Hippocampal formation (tissue), 2 donors: Measurements from ENCODE around the gene MLLT10.
"Not testable (repeated sequence)": the region's sequence is repeated elsewhere in the genome, so short reads cannot be mapped to it uniquely, and the experiment has no call there.

Experiments
- DNase-seq, 2 donors: peaks; one replicate each; lab custom pipeline; 2025; lab: John Stamatoyannopoulos, UW

Gene MLLT10

GRCh38 chr10:21581421-21581834 is 47.4 kb downstream of the MLLT10 start:
- not testable (repeated sequence) for DNase-seq

DNA sequence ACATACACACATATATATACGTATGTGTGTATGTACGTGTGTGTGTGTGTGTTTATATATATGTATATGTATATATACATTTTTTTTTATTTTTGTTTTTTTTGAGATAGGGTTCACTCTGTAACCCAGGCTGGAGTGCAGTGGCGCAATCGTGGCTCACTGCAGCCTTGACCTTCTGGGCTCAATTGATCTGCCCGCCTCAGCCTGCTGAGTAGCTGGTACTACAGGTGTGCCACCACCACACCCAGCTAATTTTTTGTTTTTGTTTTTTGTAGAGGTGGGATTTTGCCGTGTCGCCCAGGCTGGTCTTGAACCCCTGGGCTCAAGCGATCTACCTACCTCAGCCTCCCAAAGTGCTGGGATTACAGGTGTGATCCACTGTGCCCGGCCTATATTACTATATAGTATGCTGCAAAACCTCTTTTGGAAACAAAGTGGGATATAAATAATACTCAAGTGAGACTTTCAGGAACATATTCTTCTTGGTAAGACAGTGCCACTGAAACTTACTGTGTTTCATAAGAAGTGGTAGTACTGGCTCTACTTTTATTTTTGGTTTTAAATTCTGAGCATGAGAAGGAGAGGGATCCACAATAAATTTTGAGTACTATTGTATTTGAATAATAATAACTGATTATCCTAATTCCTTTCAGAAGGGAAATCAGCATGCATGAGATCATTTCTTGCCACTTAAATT is 51.0 kb downstream of the MLLT10 start:
- DNase-seq: peak in 1 of 2 donors; percentile 2

GRCh38 chr10:21587391-21587790 is 53.4 kb downstream of the MLLT10 start:
- no peak for DNase-seq

DNA sequence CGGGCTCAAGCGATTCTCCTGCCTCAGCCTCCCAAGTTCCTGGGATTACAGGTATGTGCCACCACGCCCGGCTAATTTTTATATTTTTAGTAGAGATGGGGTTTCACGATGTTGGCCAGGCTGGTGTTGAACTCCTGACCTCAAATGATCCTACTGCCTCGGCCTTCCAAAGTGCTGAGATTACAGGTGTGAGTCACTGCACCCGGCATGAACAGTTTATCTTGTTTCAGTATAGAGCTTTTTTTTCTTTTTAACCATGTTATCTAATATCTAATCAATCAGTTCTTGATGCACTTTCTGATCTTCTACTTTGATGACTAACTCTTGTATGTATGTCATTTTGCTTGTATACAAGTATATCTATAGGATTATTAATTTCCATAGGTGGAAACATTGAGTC is 54.1 kb downstream of the MLLT10 start:
- not testable (repeated sequence) for DNase-seq

GRCh38 chr10:21593986-21594385 is 60.0 kb downstream of the MLLT10 start:
- DNase-seq: no peak

- no peak for DNase-seq
Observed at GRCh38 chr10:21599582-21599981, 65.5 kb downstream of the MLLT10 start.

- no peak for DNase-seq
Observed at GRCh38 chr10:21600804-21601433, 66.9 kb downstream of the MLLT10 start.

GRCh38 chr10:21602313-21602712 is 68.3 kb downstream of the MLLT10 start:
- DNase-seq: no peak

DNA sequence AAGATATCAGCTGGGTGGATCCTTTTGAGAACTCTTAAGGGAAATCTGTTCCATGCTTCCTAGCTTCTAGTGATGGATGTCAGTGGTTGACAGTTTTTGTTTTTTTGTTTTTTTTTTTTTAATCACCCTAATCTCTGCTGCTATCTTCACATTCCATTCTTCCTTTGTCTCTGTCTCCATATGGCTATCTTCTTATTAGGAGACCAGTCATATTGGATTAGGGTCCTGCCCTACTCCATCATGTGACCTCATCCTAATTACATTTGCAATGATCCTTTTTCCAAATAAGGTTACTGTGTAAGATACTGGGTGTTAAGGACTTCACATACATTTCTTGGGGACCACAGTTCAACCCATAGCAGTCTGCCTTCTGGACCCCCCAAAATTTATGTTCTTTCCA is 69.7 kb downstream of the MLLT10 start:
- DNase-seq: no peak

DNA sequence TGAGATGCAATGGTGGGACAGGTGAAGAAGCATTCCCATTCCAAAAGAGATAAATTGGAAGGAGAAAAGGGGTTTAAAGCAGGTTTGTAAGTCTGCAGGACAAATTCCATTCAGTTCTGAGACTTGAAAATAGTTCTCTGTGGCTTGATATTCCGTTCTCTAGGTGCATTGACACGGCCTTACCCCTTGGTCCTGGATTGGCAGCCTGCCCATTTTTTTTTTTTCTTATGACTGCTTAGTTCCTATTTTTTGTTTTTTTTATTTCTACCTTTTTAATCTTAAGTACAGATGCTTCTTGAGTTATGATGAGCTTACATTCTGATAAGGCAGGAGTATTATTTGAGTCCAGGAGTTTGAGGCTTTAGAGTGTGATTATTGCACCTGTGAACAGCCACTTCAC is 70.6 kb downstream of the MLLT10 start:
- no peak for DNase-seq

DNA sequence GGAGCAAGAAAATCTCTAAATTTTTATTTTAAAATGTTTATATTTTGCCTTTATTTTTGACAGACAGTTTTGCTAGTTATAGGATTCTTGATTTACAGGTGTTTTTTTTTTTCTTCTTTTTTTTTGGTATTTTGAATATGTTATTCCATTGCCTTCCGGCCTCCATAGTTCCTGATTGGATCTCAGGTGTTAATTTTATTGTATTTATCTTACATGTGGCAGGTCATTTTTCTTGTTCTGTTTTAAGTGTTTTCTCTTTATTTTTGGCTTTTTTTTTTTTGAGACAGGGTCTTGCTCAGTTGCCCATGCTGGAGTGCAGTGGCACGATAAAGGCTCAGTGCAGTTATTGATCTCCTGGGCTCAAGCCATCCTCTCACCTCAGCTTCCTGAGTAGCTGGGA is 73.9 kb downstream of the MLLT10 start:
- DNase-seq: no peak

GRCh38 chr10:21614000-21614399 is 80.0 kb downstream of the MLLT10 start:
- DNase-seq: no peak

DNA sequence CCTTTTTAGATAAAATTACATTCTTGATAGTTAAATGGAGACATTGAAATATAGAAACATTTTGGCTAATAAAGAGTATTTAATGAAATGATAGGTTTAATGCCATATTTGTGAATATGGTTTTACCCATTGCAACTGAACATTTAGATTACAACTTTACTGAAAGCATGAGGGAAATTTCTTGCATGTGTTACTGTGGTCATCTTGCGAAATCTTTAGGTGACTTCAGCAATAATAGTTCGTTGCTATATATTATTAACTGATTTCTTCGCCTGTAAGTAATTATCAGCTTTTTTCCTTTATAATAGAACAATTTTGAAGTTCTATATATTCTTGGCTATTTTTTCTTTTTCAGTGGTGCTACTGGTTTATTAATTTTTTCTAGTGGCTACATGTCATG is 83.2 kb downstream of the MLLT10 start:
- no peak for DNase-seq

- DNase-seq: no peak
Observed at GRCh38 chr10:21623291-21623690, 89.3 kb downstream of the MLLT10 start.

DNA sequence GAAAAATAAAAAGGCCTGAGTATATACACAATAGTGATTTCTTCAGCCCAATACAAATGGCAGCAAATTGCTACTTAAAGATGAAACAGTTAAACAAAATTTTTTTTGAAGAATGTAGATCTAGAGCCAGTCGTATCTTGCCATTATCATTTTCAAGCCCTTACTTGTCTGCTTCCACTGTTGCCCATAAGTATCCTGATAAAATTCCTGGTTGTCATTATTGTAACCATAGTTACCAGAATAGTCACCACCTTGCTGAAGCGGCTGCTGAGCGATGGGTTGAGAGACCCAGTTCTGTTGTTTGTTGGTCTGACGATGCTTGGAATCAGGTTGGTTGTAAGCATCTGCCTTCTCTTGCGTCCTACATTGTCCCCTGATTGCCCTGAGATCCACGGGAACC is 90.4 kb downstream of the MLLT10 start:
- not testable (repeated sequence) for DNase-seq

DNA sequence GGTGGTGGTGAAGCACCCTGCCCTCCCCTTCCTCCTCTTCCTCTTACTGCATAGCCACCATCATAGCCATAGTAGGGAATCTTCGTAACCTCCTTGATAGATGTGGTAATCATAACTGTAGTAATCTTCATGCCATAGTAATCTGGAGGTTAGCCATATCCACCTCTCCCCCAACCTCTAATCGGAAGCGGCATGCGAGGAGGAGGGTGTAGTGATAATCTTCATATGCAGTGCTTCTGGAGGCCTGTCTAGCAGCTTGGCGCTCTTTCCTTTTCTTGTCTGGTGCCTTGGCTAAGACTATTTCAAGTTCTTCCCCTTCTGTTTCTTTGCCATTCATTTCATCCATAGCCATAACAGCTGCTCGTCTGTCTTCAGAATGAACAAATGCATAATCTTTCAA is 90.9 kb downstream of the MLLT10 start:
- DNase-seq: no peak

DNA sequence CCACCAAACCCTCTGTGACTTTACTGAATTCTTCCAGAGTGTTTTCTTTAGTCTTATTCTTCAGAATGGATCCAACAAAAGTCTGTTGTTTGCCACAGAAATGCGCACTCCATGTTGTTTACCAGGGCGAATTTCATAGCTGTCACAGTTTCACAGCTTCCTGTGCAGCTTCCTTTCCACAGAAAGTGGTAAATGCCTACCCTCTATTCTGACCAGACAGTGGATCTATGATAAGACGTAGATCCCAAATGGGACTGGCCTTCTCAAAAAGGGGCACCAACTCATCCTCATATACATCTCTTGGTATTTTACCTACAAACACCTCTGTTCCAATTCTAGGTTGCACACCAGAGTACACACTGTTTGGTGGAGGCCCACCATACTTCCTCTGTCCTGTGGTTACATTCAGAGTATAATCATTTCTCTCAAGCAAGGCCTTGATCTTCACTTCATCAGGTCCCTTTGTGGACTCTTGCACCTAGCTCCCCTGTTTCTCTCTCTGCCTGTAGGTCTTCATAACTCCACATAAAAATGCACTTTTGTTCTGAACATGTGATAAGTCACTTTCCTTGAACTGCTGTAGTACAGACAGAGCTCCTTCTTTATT is 91.7 kb downstream of the MLLT10 start:
- DNase-seq: no peak

GRCh38 chr10:21626457-21627161 is 92.6 kb downstream of the MLLT10 start:
- DNase-seq: no peak

- no peak for DNase-seq
Observed at GRCh38 chr10:21627331-21627730, 93.3 kb downstream of the MLLT10 start.

DNA sequence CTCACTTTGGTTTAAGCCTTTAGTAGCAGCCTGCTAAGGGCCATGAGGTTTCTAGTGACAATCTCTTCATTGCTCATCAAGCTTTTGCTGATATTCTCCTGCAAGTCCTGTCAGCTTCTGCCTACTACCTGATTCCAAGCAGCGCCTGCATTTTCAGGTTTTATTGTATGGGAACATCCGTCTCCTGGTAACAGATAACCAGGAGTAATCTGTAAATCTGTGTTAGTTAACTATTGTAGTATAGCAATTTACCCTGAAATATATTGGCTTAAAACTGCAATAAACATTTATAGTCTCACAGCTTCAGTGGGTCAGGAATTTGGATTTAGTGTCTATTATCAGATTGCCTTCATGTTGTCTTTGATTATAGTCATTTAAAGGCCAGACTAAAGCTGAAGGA is 94.0 kb downstream of the MLLT10 start:
- no peak for DNase-seq

DNA sequence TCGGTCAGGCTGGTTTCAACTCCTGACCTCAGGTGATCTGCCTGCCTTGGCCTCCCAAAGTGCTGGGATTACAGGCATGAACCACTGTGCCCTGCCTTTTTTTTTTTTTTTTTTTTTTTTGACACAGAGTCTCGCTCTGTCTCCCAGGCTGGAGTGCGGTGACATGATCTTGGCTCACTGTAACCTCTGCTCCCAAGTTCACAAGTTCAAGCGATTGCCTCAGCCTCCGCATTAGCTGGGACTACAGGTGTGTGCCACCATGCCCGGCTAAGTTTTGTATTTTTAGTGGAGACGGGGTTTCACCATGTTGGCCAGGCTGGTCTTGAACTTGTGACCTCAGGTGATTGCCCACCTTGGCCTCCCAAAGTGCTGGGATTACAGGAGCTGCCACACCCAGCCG is 94.6 kb downstream of the MLLT10 start:
- not testable (repeated sequence) for DNase-seq

DNA sequence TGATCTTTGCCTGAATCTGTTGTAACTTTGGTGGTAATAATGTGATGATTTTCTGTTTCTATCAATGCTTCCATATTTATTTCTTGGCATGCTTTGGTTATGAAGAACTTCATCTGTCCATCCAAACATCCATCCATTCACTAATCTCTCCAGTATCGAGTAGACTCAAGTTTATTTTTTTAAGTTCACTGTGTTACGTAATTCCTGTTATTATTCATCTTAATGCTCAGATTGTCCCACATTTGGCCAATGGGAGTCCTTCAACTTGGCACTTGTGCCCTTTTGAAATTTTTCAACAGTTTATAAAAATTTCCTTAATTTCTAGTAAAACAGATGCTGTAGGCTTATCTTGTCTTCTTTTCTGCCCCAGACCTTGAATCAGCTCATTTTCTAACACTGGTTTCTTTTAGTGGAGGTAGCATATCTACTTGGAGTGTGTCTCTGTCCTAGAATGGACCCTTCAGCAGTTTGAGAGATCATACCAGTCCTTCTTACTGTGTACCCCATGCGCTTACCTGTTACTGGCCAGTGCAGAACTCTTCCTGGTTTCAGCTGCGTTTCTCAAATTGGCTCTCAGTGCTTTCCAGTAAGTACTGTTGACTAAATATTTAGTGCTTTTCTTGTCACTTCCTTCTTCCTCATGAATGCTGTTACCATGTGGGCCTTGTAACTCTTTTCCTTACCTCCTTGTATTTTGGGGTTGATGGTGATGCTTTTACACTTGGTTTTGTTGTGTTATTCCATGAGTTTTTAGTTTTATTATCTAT is 100.8 kb downstream of the MLLT10 start:
- DNase-seq: no peak
